BLaER1 (cell line): Measurements from ENCODE around the gene SERINC4.

Source experiments
- H3K27ac ChIP-seq: shearing (Covaris generic); formaldehyde crosslinking; 2 replicates; pipeline ENCODE4 v1.8.1; 2022
- H3K27me3 ChIP-seq: shearing (Covaris generic); formaldehyde crosslinking; 2 replicates; pipeline ENCODE4 v1.8.1; 2022
- H3K36me3 ChIP-seq: shearing (Covaris generic); formaldehyde crosslinking; 2 replicates; pipeline ENCODE4 v1.8.1; 2022
- H3K4me1 ChIP-seq: shearing (Covaris generic); formaldehyde crosslinking; 2 replicates; pipeline ENCODE4 v1.8.1; 2022
- H3K4me2 ChIP-seq: shearing (Covaris generic); formaldehyde crosslinking; 2 replicates; pipeline ENCODE4 v1.8.1; 2022
- H3K4me3 ChIP-seq: shearing (Covaris generic); formaldehyde crosslinking; 2 replicates; pipeline ENCODE4 v1.8.1; 2022
- H3K9ac ChIP-seq: shearing (Covaris generic); formaldehyde crosslinking; 2 replicates; pipeline ENCODE4 v1.8.1; 2022
- H3K9me3 ChIP-seq: shearing (Covaris generic); formaldehyde crosslinking; 2 replicates; pipeline ENCODE4 v1.8.1; 2022
- H4K20me1 ChIP-seq: shearing (Covaris generic); formaldehyde crosslinking; 2 replicates; pipeline ENCODE4 v1.8.1; 2022
- Cebpa-rat ChIP-seq: shearing (Covaris generic); IDR thresholded peaks from 2 replicates; pipeline ENCODE4 v1.8.1; 2022

Gene SERINC4

DNA sequence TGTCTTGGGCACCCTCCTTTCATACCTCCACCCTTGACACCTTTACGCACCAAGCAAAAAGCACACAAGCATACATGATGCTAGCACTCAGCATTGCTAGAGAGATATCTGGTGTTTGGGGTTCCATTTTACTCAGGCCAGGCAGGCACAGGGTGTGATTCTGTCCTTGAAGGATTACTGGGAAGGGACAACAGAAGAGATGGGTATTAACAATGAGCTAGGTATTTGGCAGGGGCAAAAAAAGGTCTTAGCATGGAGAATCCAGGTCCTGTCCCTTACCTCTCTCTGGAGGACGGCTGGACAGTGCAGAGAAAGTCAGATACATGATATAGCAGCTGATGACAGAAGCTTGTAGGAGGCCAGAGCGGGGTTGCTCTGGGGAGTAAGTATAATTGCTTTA, 3.5 kb downstream of the SERINC4 start:
- no peak for TF ChIP-seq Cebpa-rat
- peaks cover 75% of the 10 kb centered on the region for H3K36me3 ChIP-seq
- H3K9ac ChIP-seq = no peak overlapping the region
- H4K20me1 ChIP-seq = peaks cover 61% of the 10 kb centered on the region
- peaks cover 57% of the 10 kb centered on the region for H3K4me1 ChIP-seq
- H3K9me3 ChIP-seq = no peaks in the 10 kb centered on the region
- no peak overlapping the region for H3K4me2 ChIP-seq
- H3K4me3 ChIP-seq = no peak overlapping the region
- no peak overlapping the region for H3K27ac ChIP-seq
- no peaks in the 10 kb centered on the region for H3K27me3 ChIP-seq

GRCh38 chr15:43795997-43796396, 4.0 kb downstream of the SERINC4 start:
- Histone ChIP-seq H3K36me3 (peaks cover 72% of the 10 kb centered on the region), H3K27ac (no peak overlapping the region), H3K4me2 (no peak overlapping the region)

GRCh38 chr15:43795197-43795596, 4.8 kb downstream of the SERINC4 start:
- no peak for TF ChIP-seq Cebpa-rat
- Histone ChIP-seq H3K4me3 (no peak overlapping the region), H3K9ac (no peak overlapping the region), H3K4me2 (no peak overlapping the region), H3K27ac (no peak overlapping the region), H3K36me3 (peaks cover 72% of the 10 kb centered on the region), H3K27me3 (no peaks in the 10 kb centered on the region), H4K20me1 (peaks cover 61% of the 10 kb centered on the region), H3K9me3 (no peaks in the 10 kb centered on the region), H3K4me1 (peaks cover 56% of the 10 kb centered on the region)

More at GRCh38 chr15:43795997-43796396, 4.0 kb downstream of the SERINC4 start:
- peaks cover 61% of the 10 kb centered on the region for H4K20me1 ChIP-seq
- H3K27me3 ChIP-seq = no peaks in the 10 kb centered on the region
- no peak for TF ChIP-seq Cebpa-rat
- no peak overlapping the region for H3K4me3 ChIP-seq
- no peak overlapping the region for H3K9ac ChIP-seq
- peaks cover 57% of the 10 kb centered on the region for H3K4me1 ChIP-seq
- no peaks in the 10 kb centered on the region for H3K9me3 ChIP-seq

DNA sequence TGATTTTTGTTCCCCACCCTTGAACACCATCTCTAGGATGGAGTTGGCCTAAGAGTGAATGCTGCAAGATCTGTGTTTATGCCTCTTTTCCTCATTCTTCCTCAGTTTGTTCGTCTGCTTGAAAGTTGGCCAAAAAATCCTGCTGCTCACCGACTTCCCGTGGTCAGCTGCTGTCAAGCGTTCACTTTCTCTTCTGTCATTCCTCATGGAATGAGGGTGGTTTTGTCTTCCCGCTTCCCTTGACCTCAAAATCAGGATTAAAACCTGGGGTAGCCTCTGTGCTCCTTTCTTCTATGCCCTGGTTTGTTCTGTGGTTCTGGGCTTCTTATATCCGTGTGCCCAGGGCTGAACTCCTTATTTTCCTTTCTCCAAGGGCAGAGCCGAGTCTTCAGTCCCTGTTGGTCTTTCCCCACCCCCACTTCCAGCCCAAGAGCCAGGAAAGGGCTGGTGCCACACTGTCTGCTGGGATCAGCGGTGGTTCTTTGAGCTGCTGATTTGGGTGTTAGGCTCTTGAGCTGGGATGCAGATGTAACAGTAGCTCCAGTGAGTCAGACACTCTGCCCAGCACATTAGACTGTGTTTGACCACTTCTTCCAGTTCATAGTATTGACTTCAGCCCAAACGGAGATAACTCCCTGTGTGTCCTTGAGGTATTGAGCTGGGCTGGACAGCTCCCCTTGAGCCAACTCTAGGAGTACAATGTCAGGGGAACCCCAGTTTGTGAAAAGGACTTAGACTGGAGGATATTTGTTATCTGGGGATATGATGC, 5.6 kb downstream of the SERINC4 start:
- TF ChIP-seq Cebpa-rat = no peak
- H3K4me3 ChIP-seq = 0 out of 2 replicates have a peak overlapping the region, but pooled peaks have one; percentile 99
- H3K4me2 ChIP-seq = peak overlapping the region; percentile 94
- H3K27ac ChIP-seq = no peak overlapping the region
- H3K4me1 ChIP-seq = peaks cover 49% of the 10 kb centered on the region
- H3K36me3 ChIP-seq = peaks cover 65% of the 10 kb centered on the region
- no peaks in the 10 kb centered on the region for H3K9me3 ChIP-seq
- H3K27me3 ChIP-seq = no peaks in the 10 kb centered on the region
- H4K20me1 ChIP-seq = peaks cover 61% of the 10 kb centered on the region
- peak overlapping the region; percentile 98; the same call in 1 of the 2 replicates for H3K9ac ChIP-seq

GRCh38 chr15:43793647-43794046, 6.4 kb downstream of the SERINC4 start:
- Histone ChIP-seq H4K20me1 (peaks cover 61% of the 10 kb centered on the region), H3K9ac (peak overlapping the region; percentile 98), H3K4me3 (peak overlapping the region; percentile 99), H3K36me3 (peaks cover 57% of the 10 kb centered on the region), H3K9me3 (no peaks in the 10 kb centered on the region), H3K27ac (peak overlapping the region; percentile 95), H3K4me2 (peak overlapping the region; percentile 94), H3K4me1 (peaks cover 45% of the 10 kb centered on the region), H3K27me3 (no peaks in the 10 kb centered on the region)
- TF ChIP-seq Cebpa-rat = no peak

- peaks cover 54% of the 10 kb centered on the region for H4K20me1 ChIP-seq
- peak overlapping the region; percentile 98 for H3K9ac ChIP-seq
- peaks cover 39% of the 10 kb centered on the region for H3K4me1 ChIP-seq
- H3K4me2 ChIP-seq = peak overlapping the region; percentile 94
- H3K4me3 ChIP-seq = peak overlapping the region; percentile 99
- H3K27ac ChIP-seq = peak overlapping the region; percentile 95
- no peak for TF ChIP-seq Cebpa-rat
- H3K36me3 ChIP-seq = peaks cover 49% of the 10 kb centered on the region
- no peaks in the 10 kb centered on the region for H3K9me3 ChIP-seq
- no peaks in the 10 kb centered on the region for H3K27me3 ChIP-seq
Measured at GRCh38 chr15:43792761-43793476, 7.1 kb downstream of the SERINC4 start.

- Histone ChIP-seq H3K9me3 (no peaks in the 10 kb centered on the region), H3K9ac (peak within 1 kb of the TSS; percentile 98), H4K20me1 (peaks cover 47% of the 10 kb centered on the region), H3K27ac (peak within 1 kb of the TSS; percentile 95), H3K27me3 (no peaks in the 10 kb centered on the region), H3K4me1 (peaks cover 35% of the 10 kb centered on the region), H3K36me3 (peaks cover 42% of the 10 kb centered on the region), H3K4me3 (peak within 1 kb of the TSS; percentile 99), H3K4me2 (peak within 1 kb of the TSS; percentile 94)
- no peak for TF ChIP-seq Cebpa-rat
Measured at GRCh38 chr15:43791993-43792760, 7.8 kb downstream of the SERINC4 start, which contains the start of gene SERF2. TSS of gene SERF2 (plus strand) at chr15:43792320. CDS start at chr15:43792377, 57 bp downstream.

GRCh38 chr15:43789409-43789808, 10.6 kb downstream of the SERINC4 start:
- no peaks in the 10 kb centered on the region for H3K9me3 ChIP-seq
- H3K9ac ChIP-seq = no peak overlapping the region
- H3K4me3 ChIP-seq = no peak overlapping the region
- H3K36me3 ChIP-seq = peaks cover 14% of the 10 kb centered on the region
- no peak for TF ChIP-seq Cebpa-rat
- peaks cover 30% of the 10 kb centered on the region for H3K4me1 ChIP-seq
- H3K4me2 ChIP-seq = no peak overlapping the region
- no peak overlapping the region for H3K27ac ChIP-seq
- no peaks in the 10 kb centered on the region for H3K27me3 ChIP-seq
- H4K20me1 ChIP-seq = peaks cover 21% of the 10 kb centered on the region

DNA sequence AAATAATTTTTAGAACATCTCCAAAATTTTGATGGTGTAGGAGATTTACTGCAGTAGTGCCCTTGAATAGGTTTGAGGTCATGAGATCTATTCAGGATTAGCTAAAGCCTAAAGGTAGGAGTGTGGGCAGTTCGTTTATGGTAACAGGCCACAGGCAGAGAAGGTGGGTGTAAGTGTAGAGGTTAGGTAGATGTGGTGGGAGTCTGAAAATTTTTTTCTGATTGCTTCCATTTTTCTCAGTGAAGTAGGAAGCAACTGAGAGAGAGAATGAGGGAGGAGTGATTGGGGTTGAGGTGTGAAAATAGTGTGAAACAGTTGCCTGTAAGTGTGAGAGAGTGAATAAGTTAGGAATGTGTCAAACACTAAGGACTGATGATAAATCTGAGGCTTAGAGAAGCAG, 21.0 kb downstream of the SERINC4 start:
- no peak overlapping the region for H3K9ac ChIP-seq
- peaks cover 38% of the 10 kb centered on the region for H3K4me1 ChIP-seq
- H3K4me2 ChIP-seq = no peak overlapping the region
- H4K20me1 ChIP-seq = peaks cover 27% of the 10 kb centered on the region
- no peak overlapping the region for H3K27ac ChIP-seq
- no peak for TF ChIP-seq Cebpa-rat
- no peak overlapping the region for H3K4me3 ChIP-seq
- H3K36me3 ChIP-seq = peaks cover 5% of the 10 kb centered on the region
- H3K27me3 ChIP-seq = no peaks in the 10 kb centered on the region
- no peaks in the 10 kb centered on the region for H3K9me3 ChIP-seq
